Activated CD4-positive, alpha-beta T cell treated with anti-CD3 and anti-CD28 coated beads, Interleukin-2, amount 50 U/mL, for 4 hours (primary cell): Measurements from ENCODE around the gene LRRFIP1.
A peak's percentile ranks its signal among the peaks of the same experiment; 100 is the strongest.

ENCODE experiments used
- DNase-seq, 2 experiments: peaks; one replicate each; pipeline ENCODE4 v3.0.0-alpha.2; 2020

The LRRFIP1 gene

GRCh38 chr2:237708491-237708890 is 81.1 kb downstream of the LRRFIP1 start:
- DNase-seq = no peak

- no peak for DNase-seq
Observed at GRCh38 chr2:237708961-237709360, 81.6 kb downstream of the LRRFIP1 start.

GRCh38 chr2:237711458-237712150 is 84.2 kb downstream of the LRRFIP1 start:
- no peak for DNase-seq

GRCh38 chr2:237712477-237713377 is 85.3 kb downstream of the LRRFIP1 start:
- no peak for DNase-seq

- DNase-seq = no peak
Observed at GRCh38 chr2:237714690-237715458, 87.5 kb downstream of the LRRFIP1 start.

- DNase-seq = no peak
Observed at GRCh38 chr2:237715459-237715947, 88.1 kb downstream of the LRRFIP1 start.

- no peak for DNase-seq
Observed at GRCh38 chr2:237716011-237716410, 88.6 kb downstream of the LRRFIP1 start.

GRCh38 chr2:237717366-237718276 is 90.2 kb downstream of the LRRFIP1 start:
- no peak for DNase-seq

- DNase-seq = no peak
Observed at GRCh38 chr2:237718277-237718634, 90.9 kb downstream of the LRRFIP1 start.

- DNase-seq = no peak
Observed at GRCh38 chr2:237720444-237720843, 93.1 kb downstream of the LRRFIP1 start.

- DNase-seq = no peak
Observed at GRCh38 chr2:237720957-237721356, 93.6 kb downstream of the LRRFIP1 start.

- no peak for DNase-seq
Observed at GRCh38 chr2:237721458-237721857, 94.1 kb downstream of the LRRFIP1 start.

GRCh38 chr2:237722616-237723015 is 95.2 kb downstream of the LRRFIP1 start:
- DNase-seq = no peak

GRCh38 chr2:237723023-237723422 is 95.6 kb downstream of the LRRFIP1 start:
- DNase-seq = no peak

- no peak for DNase-seq
Observed at GRCh38 chr2:237723602-237724001, 96.2 kb downstream of the LRRFIP1 start.

GRCh38 chr2:237724811-237725478 is 97.6 kb downstream of the LRRFIP1 start:
- no peak for DNase-seq

- DNase-seq = no peak
Observed at GRCh38 chr2:237725661-237726060, 98.3 kb downstream of the LRRFIP1 start.

- DNase-seq = no peak
Observed at GRCh38 chr2:237726401-237726830, 99.0 kb downstream of the LRRFIP1 start.

GRCh38 chr2:237727363-237727762 is 100.0 kb downstream of the LRRFIP1 start:
- DNase-seq = no peak

GRCh38 chr2:237729681-237730475 is 102.5 kb downstream of the LRRFIP1 start:
- DNase-seq = no peak

- peak; percentile 18 to 46 for DNase-seq
Observed at GRCh38 chr2:237731663-237732062, 104.3 kb downstream of the LRRFIP1 start.
